IMR-90 (cell line): ENCODE results near the gene MED22. TPM values are rescaled to one million over a fixed set of nuclear protein-coding genes. Genes with fewer than 3 reads are reported as not detected.

Experiments used
- ATAC-seq: fragments of 200-7000 bp; cut with Tn5 transposase; 2 replicates; pipeline ENCODE4 v1.9.1; 2020; ENCODE audit warnings: low read depth, mild to moderate bottlenecking, moderate library complexity
- BruUV-seq: library from RNA; stranded (reverse); fragments of 400-500 nt; replicated peaks from 2 replicates; lab custom pipeline; 2021; lab: Mats Ljungman, UMichigan
- CTCF ChIA-PET: fragments of 300-600 bp; formaldehyde crosslinking; extraction: SDS; loops from one replicate; lab custom pipeline; 2021; ENCODE audit warnings: antibody characterized with exemption; lab: Yijun Ruan, JAX
- POLR2A ChIA-PET: fragments of 300-600 bp; sonication (Branson Sonifier 250); formaldehyde crosslinking; loops from one replicate; lab custom pipeline; 2022; ENCODE audit warnings: antibody characterized with exemption; ENCODE audit not compliant: unreplicated experiment; lab: Charles Lee
- DNase-seq: peaks from one replicate; pipeline ENCODE4 v3.0.0; 2013
- H2AFZ ChIP-seq: replicated peaks from 2 replicates; pipeline ENCODE3; 2013; ENCODE audit warnings: low read length, mild to moderate bottlenecking; ENCODE audit not compliant: poor library complexity
- H2AK5ac ChIP-seq: 2 replicates; pipeline ENCODE4 v1.6.1; 2013; ENCODE audit warnings: low read depth, low read length, inconsistent platforms
- H2AK9ac ChIP-seq: replicated peaks from 2 replicates; pipeline ENCODE3; 2013; ENCODE audit warnings: mild to moderate bottlenecking, low read depth, low read length, moderate library complexity; ENCODE audit not compliant: poor library complexity
- H2BK120ac ChIP-seq: 2 replicates; pipeline ENCODE4 v1.6.1; 2013; ENCODE audit warnings: low read depth, low read length, inconsistent platforms
- H2BK15ac ChIP-seq: 3 replicates; pipeline ENCODE4 v1.6.1; 2013; ENCODE audit warnings: low read depth, low read length, inconsistent platforms
- H2BK20ac ChIP-seq: 2 replicates; pipeline ENCODE4 v1.6.1; 2013; ENCODE audit warnings: low read depth, mild to moderate bottlenecking, inconsistent platforms, low read length, moderate library complexity
- H2BK5ac ChIP-seq: 2 replicates; pipeline ENCODE4 v1.6.1; 2013; ENCODE audit warnings: mild to moderate bottlenecking, low read depth, low read length, inconsistent platforms; ENCODE audit not compliant: poor library complexity, severe bottlenecking
- H3K14ac ChIP-seq: replicated peaks from 2 replicates; pipeline ENCODE4 v1.6.1; 2013; ENCODE audit warnings: low read depth, low read length, inconsistent platforms
- H3K18ac ChIP-seq: 2 replicates; pipeline ENCODE4 v1.6.1; 2013; ENCODE audit warnings: low read depth, low read length, control low read depth
- H3K23ac ChIP-seq: 2 replicates; pipeline ENCODE4 v1.6.1; 2013; ENCODE audit warnings: low read depth, low read length, inconsistent platforms
- H3K27ac ChIP-seq: 2 replicates; pipeline ENCODE4 v1.5.1; 2013; ENCODE audit warnings: mild to moderate bottlenecking, control low read depth, low read length; ENCODE audit not compliant: insufficient read depth
- H3K27me3 ChIP-seq: 2 replicates; pipeline ENCODE4 v1.6.1; 2013; ENCODE audit warnings: low read length; ENCODE audit not compliant: control insufficient read depth, insufficient read depth
- H3K36me3 ChIP-seq: 2 replicates; pipeline ENCODE4 v1.6.1; 2013; ENCODE audit warnings: low read length, mixed read lengths; ENCODE audit not compliant: control insufficient read depth, insufficient read depth
- H3K4ac ChIP-seq: 2 replicates; pipeline ENCODE4 v1.6.1; 2013; ENCODE audit warnings: low read depth, low read length, inconsistent platforms
- H3K4me1 ChIP-seq: 2 replicates; pipeline ENCODE4 v1.6.1; 2013; ENCODE audit warnings: low read length, mixed read lengths; ENCODE audit not compliant: control insufficient read depth, insufficient read depth
- H3K4me2 ChIP-seq: 2 replicates; pipeline ENCODE4 v1.6.1; 2013; ENCODE audit warnings: low read depth, mild to moderate bottlenecking, control low read depth, low read length, moderate library complexity
- H3K4me3 ChIP-seq: 2 replicates; pipeline ENCODE4 v1.5.1; 2013; ENCODE audit warnings: low read depth, mild to moderate bottlenecking, control low read depth, low read length, moderate library complexity; ENCODE audit not compliant: insufficient read depth
- H3K56ac ChIP-seq: 2 replicates; pipeline ENCODE4 v1.6.1; 2013; ENCODE audit warnings: low read length, inconsistent platforms; ENCODE audit not compliant: insufficient read depth; ENCODE audit errors: extremely low read depth
- H3K79me1 ChIP-seq, 2 experiments: 2 replicates each; pipeline ENCODE4 v1.6.1; 2013; ENCODE audit warnings: low read length in 2 of 2, inconsistent platforms in 1 of 2, low read depth in 1 of 2
- H3K9ac ChIP-seq: 2 replicates; pipeline ENCODE4 v1.6.1; 2013; ENCODE audit warnings: low read depth, low read length, control low read depth
- H3K9me1 ChIP-seq: 2 replicates; pipeline ENCODE4 v1.6.1; 2013; ENCODE audit warnings: low read length, inconsistent platforms; ENCODE audit not compliant: insufficient read depth
- H3K9me3 ChIP-seq: 2 replicates; pipeline ENCODE4 v1.6.1; 2013; ENCODE audit warnings: low read length; ENCODE audit not compliant: control insufficient read depth, insufficient read depth
- H4K20me1 ChIP-seq: 2 replicates; pipeline ENCODE4 v1.6.1; 2013; ENCODE audit warnings: low read length, inconsistent platforms; ENCODE audit not compliant: insufficient read depth
- H4K5ac ChIP-seq: 2 replicates; pipeline ENCODE4 v1.6.1; 2013; ENCODE audit warnings: mild to moderate bottlenecking, low read depth, low read length, control low read depth
- H4K8ac ChIP-seq, 2 experiments: 2 replicates each; pipeline ENCODE4 v1.6.1; 2013; ENCODE audit warnings: low read depth in 2 of 2, low read length in 2 of 2, control low read depth in 1 of 2, inconsistent platforms in 1 of 2
- H4K91ac ChIP-seq: 2 replicates; pipeline ENCODE4 v1.6.1; 2013; ENCODE audit warnings: low read depth, low read length, inconsistent platforms; ENCODE audit not compliant: insufficient read depth
- BHLHE40 ChIP-seq: fragments of 150-350 bp; IDR thresholded peaks from 2 replicates; pipeline ENCODE4 v1.6.1; 2016; ENCODE audit warnings: mild to moderate bottlenecking, low read depth, low read length
- CEBPB ChIP-seq: IDR thresholded peaks from 2 replicates; pipeline ENCODE4 v1.6.1; 2012; ENCODE audit warnings: low read depth, low read length, improper control_type of control experiment
- CHD1 ChIP-seq: IDR thresholded peaks from 2 replicates; pipeline ENCODE4 v1.6.1; 2012; ENCODE audit warnings: low read depth, low read length, improper control_type of control experiment
- FOS ChIP-seq: fragments of 150-350 bp; IDR thresholded peaks from 2 replicates; pipeline ENCODE4 v1.6.1; 2016; ENCODE audit warnings: low read depth, low read length
- MAFK ChIP-seq: IDR thresholded peaks from 2 replicates; pipeline ENCODE4 v1.6.1; 2012; ENCODE audit warnings: low read depth, low read length, improper control_type of control experiment
- MAZ ChIP-seq: IDR thresholded peaks from 2 replicates; pipeline ENCODE4 v1.6.1; 2012; ENCODE audit warnings: low read depth, mild to moderate bottlenecking, low read length, improper control_type of control experiment, moderate library complexity, borderline replicate concordance
- MXI1 ChIP-seq: IDR thresholded peaks from 2 replicates; pipeline ENCODE4 v1.6.1; 2012; ENCODE audit warnings: low read depth, mild to moderate bottlenecking, low read length, moderate library complexity, borderline replicate concordance
- NFE2L2 ChIP-seq: fragments of 150-350 bp; IDR thresholded peaks from 2 replicates; pipeline ENCODE4 v1.6.1; 2016; ENCODE audit warnings: low read depth, mild to moderate bottlenecking, low read length
- POLR2A ChIP-seq: IDR thresholded peaks from 2 replicates; pipeline ENCODE4 v1.6.1; 2012; ENCODE audit warnings: mild to moderate bottlenecking, low read depth, low read length
- RAD21 ChIP-seq: IDR thresholded peaks from 2 replicates; pipeline ENCODE4 v1.6.1; 2012; ENCODE audit warnings: low read length, improper control_type of control experiment
- RCOR1 ChIP-seq: IDR thresholded peaks from 2 replicates; pipeline ENCODE4 v1.6.1; 2012; ENCODE audit warnings: mild to moderate bottlenecking, low read length, improper control_type of control experiment; ENCODE audit not compliant: insufficient replicate concordance
- RFX5 ChIP-seq: IDR thresholded peaks from 2 replicates; pipeline ENCODE4 v1.8.0; 2012; ENCODE audit warnings: low read depth, mild to moderate bottlenecking, low read length, moderate library complexity
- SMC3 ChIP-seq: fragments of 150-350 bp; IDR thresholded peaks from 2 replicates; pipeline ENCODE4 v1.6.1; 2016; ENCODE audit warnings: low read depth, mild to moderate bottlenecking, antibody characterized with exemption, low read length, moderate library complexity
- WGBS, 2 experiments: methylation state at CpG; one replicate each; pipeline versions ENCODE4 v1.1.5 to v1.1.7; 2013; ENCODE audit warnings: missing lambda C conversion rate in 2 of 2; ENCODE audit not compliant: insufficient read length in 1 of 2; ENCODE audit errors: extremely low coverage in 2 of 2; 5-methylcytosine and 5-hydroxymethylcytosine counted together
- dilution Hi-C: fragments of 300-500 bp; cut with HindIII; formaldehyde crosslinking; loops from one replicate; pipeline ENCODE4 v1.14.3; 2018; ENCODE audit warnings: low sequenced_read_pairs; ENCODE audit not compliant: unreplicated experiment
- in situ Hi-C: fragments of 300-500 bp; cut with MboI; formaldehyde crosslinking; loops from 3 replicates; pipeline ENCODE4 v1.14.3; 2019; ENCODE audit warnings: low sequenced_read_pairs, inconsistent platforms, mixed read lengths
- intact Hi-C: fragments of 100-400 bp; cut with micrococcal nuclease; formaldehyde crosslinking; loops from 2 replicates; pipeline ENCODE4 v1.10.0; 2022
- polyA plus RNA-seq, 3 experiments: library from polyadenylated mRNA; depleted of rRNA; stranded (reverse); fragments of >200 nt; gene quantifications; 2 replicates each; pipeline ENCODE4 v1.2.3, GENCODE V29; 2012; ENCODE audit warnings: low replicate concordance in 1 of 3
- total RNA-seq: library from RNA; depleted of rRNA; stranded (reverse); fragments of >200 nt; gene quantifications from 2 replicates; pipeline ENCODE4 v1.2.3, GENCODE V29; 2012
- TF ChIP-seq, protein P1 (sequence below): fragments of 150-350 bp; IDR thresholded peaks from 2 replicates; pipeline ENCODE4 v1.6.1; 2016; ENCODE audit warnings: low read depth, mild to moderate bottlenecking, low read length, moderate library complexity, borderline replicate concordance
- TF ChIP-seq, protein P2 (sequence below): fragments of 150-350 bp; IDR thresholded peaks from 2 replicates; pipeline ENCODE4 v1.6.1; 2017; ENCODE audit warnings: mild to moderate bottlenecking, antibody characterized with exemption, low read length, low read depth
- TF ChIP-seq, protein P3 (sequence below): conservative IDR thresholded peaks from 2 replicates; pipeline ENCODE4 v1.5.1; 2012; ENCODE audit warnings: mild to moderate bottlenecking, low read depth, low read length, improper control_type of control experiment

MED22 gene
- total and polyA plus RNA-seq, 2 of the 4 experiments (the other 2 are of a cell fraction): 7.9 to 28.3 TPM

DNA sequence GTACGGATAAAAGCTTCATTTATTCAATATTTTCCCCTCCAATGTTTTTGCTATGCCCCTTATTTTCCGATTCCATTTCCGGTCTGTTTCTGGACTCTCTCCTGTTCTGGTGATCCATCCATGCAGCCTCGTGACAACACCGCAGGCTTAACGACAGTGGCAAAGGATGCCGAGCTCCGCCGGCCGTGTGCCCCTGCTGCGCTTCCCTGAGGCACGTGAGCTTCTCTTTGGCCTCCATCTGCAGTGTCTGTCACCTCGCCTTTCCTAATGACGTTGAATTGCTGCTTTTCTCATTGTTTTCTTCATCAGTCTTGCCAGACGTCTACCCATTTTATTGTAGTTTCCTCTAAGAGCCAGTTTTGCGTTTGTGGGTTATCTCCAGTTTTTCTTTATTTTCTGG lies 40.6 kb downstream of the MED22 start:
- POLR2A ChIA-PET: no interaction called here
- no peak for DNase-seq
- no peak overlapping the region for H3K4me2 ChIP-seq

More for the DNA sequence above, 40.6 kb downstream of the MED22 start:
- Histone ChIP-seq H4K8ac (no peak overlapping the region), H2BK5ac (no peak overlapping the region), H3K4me3 (no peak overlapping the region), H3K79me1 (no peaks in the 10 kb centered on the region), H3K36me3 (no peaks in the 10 kb centered on the region), H3K9ac (no peak overlapping the region), H3K27ac (no peak overlapping the region), H2AK5ac (no peak overlapping the region), H3K14ac (no peak overlapping the region), H2BK120ac (no peak overlapping the region), H3K27me3 (peaks cover 7% of the 10 kb centered on the region; the same call in 1 of the 2 replicates), H3K56ac (no peak overlapping the region), H2BK15ac (no peak overlapping the region), H3K9me1 (no peaks in the 10 kb centered on the region), H3K23ac (no peak overlapping the region), H4K91ac (no peak overlapping the region), H3K4me1 (no peaks in the 10 kb centered on the region), H3K4ac (no peak overlapping the region), H4K20me1 (no peaks in the 10 kb centered on the region), H3K9me3 (0 out of 2 replicates have a peak, but pooled peaks cover 1% of the 10 kb centered on the region), H4K5ac (no peak overlapping the region), H2BK20ac (no peak overlapping the region), H3K18ac (no peak overlapping the region), H2AFZ (no peak overlapping the region), H2AK9ac (no peak overlapping the region)
- BruUV-seq: no TSS peak
- intact Hi-C loops: no loop called here
- CTCF ChIA-PET: no interaction called here
- dilution Hi-C loops: no loop called here
- 69% methylated on average over 13 of the region's 16 CpGs; no CpG with 5 or more reads in 1 of the 2 experiments for WGBS, 2 experiments
- ATAC-seq: no peak
- no peak for TF ChIP-seq RCOR1
- TF ChIP-seq POLR2A: no peak
- TF ChIP-seq MXI1: no peak
- no peak for TF ChIP-seq NFE2L2
- TF ChIP-seq, protein P1, sequence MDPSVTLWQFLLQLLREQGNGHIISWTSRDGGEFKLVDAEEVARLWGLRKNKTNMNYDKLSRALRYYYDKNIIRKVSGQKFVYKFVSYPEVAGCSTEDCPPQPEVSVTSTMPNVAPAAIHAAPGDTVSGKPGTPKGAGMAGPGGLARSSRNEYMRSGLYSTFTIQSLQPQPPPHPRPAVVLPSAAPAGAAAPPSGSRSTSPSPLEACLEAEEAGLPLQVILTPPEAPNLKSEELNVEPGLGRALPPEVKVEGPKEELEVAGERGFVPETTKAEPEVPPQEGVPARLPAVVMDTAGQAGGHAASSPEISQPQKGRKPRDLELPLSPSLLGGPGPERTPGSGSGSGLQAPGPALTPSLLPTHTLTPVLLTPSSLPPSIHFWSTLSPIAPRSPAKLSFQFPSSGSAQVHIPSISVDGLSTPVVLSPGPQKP: no peak
- no peak for TF ChIP-seq BHLHE40
- no peak for TF ChIP-seq SMC3
- TF ChIP-seq MAFK: no peak
- TF ChIP-seq MAZ: no peak
- no peak for TF ChIP-seq RAD21
- TF ChIP-seq RFX5: no peak
- TF ChIP-seq CEBPB: no peak
- TF ChIP-seq, protein P2, sequence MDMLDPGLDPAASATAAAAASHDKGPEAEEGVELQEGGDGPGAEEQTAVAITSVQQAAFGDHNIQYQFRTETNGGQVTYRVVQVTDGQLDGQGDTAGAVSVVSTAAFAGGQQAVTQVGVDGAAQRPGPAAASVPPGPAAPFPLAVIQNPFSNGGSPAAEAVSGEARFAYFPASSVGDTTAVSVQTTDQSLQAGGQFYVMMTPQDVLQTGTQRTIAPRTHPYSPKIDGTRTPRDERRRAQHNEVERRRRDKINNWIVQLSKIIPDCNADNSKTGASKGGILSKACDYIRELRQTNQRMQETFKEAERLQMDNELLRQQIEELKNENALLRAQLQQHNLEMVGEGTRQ: no peak
- TF ChIP-seq FOS: no peak
- TF ChIP-seq, protein P3, sequence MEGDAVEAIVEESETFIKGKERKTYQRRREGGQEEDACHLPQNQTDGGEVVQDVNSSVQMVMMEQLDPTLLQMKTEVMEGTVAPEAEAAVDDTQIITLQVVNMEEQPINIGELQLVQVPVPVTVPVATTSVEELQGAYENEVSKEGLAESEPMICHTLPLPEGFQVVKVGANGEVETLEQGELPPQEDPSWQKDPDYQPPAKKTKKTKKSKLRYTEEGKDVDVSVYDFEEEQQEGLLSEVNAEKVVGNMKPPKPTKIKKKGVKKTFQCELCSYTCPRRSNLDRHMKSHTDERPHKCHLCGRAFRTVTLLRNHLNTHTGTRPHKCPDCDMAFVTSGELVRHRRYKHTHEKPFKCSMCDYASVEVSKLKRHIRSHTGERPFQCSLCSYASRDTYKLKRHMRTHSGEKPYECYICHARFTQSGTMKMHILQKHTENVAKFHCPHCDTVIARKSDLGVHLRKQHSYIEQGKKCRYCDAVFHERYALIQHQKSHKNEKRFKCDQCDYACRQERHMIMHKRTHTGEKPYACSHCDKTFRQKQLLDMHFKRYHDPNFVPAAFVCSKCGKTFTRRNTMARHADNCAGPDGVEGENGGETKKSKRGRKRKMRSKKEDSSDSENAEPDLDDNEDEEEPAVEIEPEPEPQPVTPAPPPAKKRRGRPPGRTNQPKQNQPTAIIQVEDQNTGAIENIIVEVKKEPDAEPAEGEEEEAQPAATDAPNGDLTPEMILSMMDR: no peak
- no peak for TF ChIP-seq CHD1
- in situ Hi-C loops: no loop called here
